ENCODE results near the gene CEACAM20. TPM values are rescaled to one million over a fixed set of nuclear protein-coding genes. Genes with fewer than 3 reads are reported as not detected.

Gene CEACAM20
- total RNA-seq, 1 experiment from 2014 or later, result not detected

GRCh38 chr19:44573183-44573582 is 43.7 kb upstream of the CEACAM20 start:
- H3K27me3 ChIP-seq (replicated peaks; ENCODE audit: insufficient read depth, low read depth, low read length, poor library complexity), result no peaks in the 10 kb centered on the region
- TF ChIP-seq EZH2 (IDR thresholded peaks at IDR 0.05; ENCODE audit: borderline replicate concordance, low read depth, low read length, poor library complexity, severe bottlenecking), result no peak
- no peak for TF ChIP-seq CTCF (conservative IDR thresholded peaks at IDR 0.05; ENCODE audit: low read depth, low read length)
- BruUV-seq (replicated peaks), result no TSS peak
- intact Hi-C loops (cut with micrococcal nuclease; ENCODE audit: unreplicated experiment), result no loop called here
- H3K4me3 ChIP-seq (ENCODE audit: low read depth, low read length, poor library complexity, severe bottlenecking), result no peak overlapping the region
- DNase-seq (ENCODE audit: low spot score), result no peak
- peaks cover 7% of the 10 kb centered on the region for H3K4me1 ChIP-seq (ENCODE audit: insufficient read depth, low read length, poor library complexity, severe bottlenecking)
- ChIA-PET POLR2A (ENCODE audit: low non-redundant PET) (no interaction called here), CTCF (interaction anchor here (0.9 to 1.0 kb wide), 2 partner anchors 10 to 84 kb away, joined by 3 to 4 read pairs; no protein-coding TSS in a partner anchor)
- H3K27ac ChIP-seq (ENCODE audit: low read depth, low read length, poor library complexity, severe bottlenecking), result peak overlapping the region; percentile 28
- no peaks in the 10 kb centered on the region for H3K36me3 ChIP-seq (ENCODE audit: insufficient read depth, low read length, poor library complexity, severe bottlenecking)
- no peaks in the 10 kb centered on the region for H3K9me3 ChIP-seq (ENCODE audit: low read depth, low read length, poor library complexity, severe bottlenecking)

- TF ChIP-seq EZH2 (IDR thresholded peaks at IDR 0.05; ENCODE audit: borderline replicate concordance, low read depth, low read length, poor library complexity, severe bottlenecking) (no peak), CTCF (conservative IDR thresholded peaks at IDR 0.05; ENCODE audit: low read depth, low read length) (no peak)
- H3K4me1 ChIP-seq (ENCODE audit: insufficient read depth, low read length, poor library complexity, severe bottlenecking), result peaks cover 7% of the 10 kb centered on the region
- intact Hi-C loops (cut with micrococcal nuclease; ENCODE audit: unreplicated experiment), result no loop called here
- H3K4me3 ChIP-seq (ENCODE audit: low read depth, low read length, poor library complexity, severe bottlenecking), result no peak overlapping the region
- H3K27me3 ChIP-seq (replicated peaks; ENCODE audit: insufficient read depth, low read depth, low read length, poor library complexity), result no peaks in the 10 kb centered on the region
- CTCF ChIA-PET, result no interaction called here
- no peaks in the 10 kb centered on the region for H3K9me3 ChIP-seq (ENCODE audit: low read depth, low read length, poor library complexity, severe bottlenecking)
- no peak for DNase-seq (ENCODE audit: low spot score)
- no TSS peak for BruUV-seq (replicated peaks)
- no peaks in the 10 kb centered on the region for H3K36me3 ChIP-seq (ENCODE audit: insufficient read depth, low read length, poor library complexity, severe bottlenecking)
- no peak overlapping the region for H3K27ac ChIP-seq (ENCODE audit: low read depth, low read length, poor library complexity, severe bottlenecking)
- POLR2A ChIA-PET (ENCODE audit: low non-redundant PET), result no interaction called here
Measured at GRCh38 chr19:44572581-44572900, 43.1 kb upstream of the CEACAM20 start.

- H3K27me3 ChIP-seq (replicated peaks; ENCODE audit: insufficient read depth, low read depth, low read length, poor library complexity), result no peaks in the 10 kb centered on the region
- no peak for TF ChIP-seq EZH2 (IDR thresholded peaks at IDR 0.05; ENCODE audit: borderline replicate concordance, low read depth, low read length, poor library complexity, severe bottlenecking)
- no peak for TF ChIP-seq CTCF (conservative IDR thresholded peaks at IDR 0.05; ENCODE audit: low read depth, low read length)
- no peaks in the 10 kb centered on the region for H3K36me3 ChIP-seq (ENCODE audit: insufficient read depth, low read length, poor library complexity, severe bottlenecking)
- no peak overlapping the region for H3K27ac ChIP-seq (ENCODE audit: low read depth, low read length, poor library complexity, severe bottlenecking)
- BruUV-seq (replicated peaks), result no TSS peak
- H3K4me3 ChIP-seq (ENCODE audit: low read depth, low read length, poor library complexity, severe bottlenecking), result no peak overlapping the region
- POLR2A ChIA-PET (ENCODE audit: low non-redundant PET), result no interaction called here
- CTCF ChIA-PET, result interaction anchor here (1.7 to 2.0 kb wide), 2 partner anchors 11 to 199 kb away, joined by 10 to 12 read pairs; no protein-coding TSS in a partner anchor
- no peak for DNase-seq (ENCODE audit: low spot score)
- H3K9me3 ChIP-seq (ENCODE audit: low read depth, low read length, poor library complexity, severe bottlenecking), result no peaks in the 10 kb centered on the region
- intact Hi-C loops (cut with micrococcal nuclease; ENCODE audit: unreplicated experiment), result loop anchor here (1.0 kb wide), 1 partner anchor 85 kb away; no protein-coding TSS in a partner anchor
- peaks cover 7% of the 10 kb centered on the region for H3K4me1 ChIP-seq (ENCODE audit: insufficient read depth, low read length, poor library complexity, severe bottlenecking)
Measured at GRCh38 chr19:44571830-44572580, 42.5 kb upstream of the CEACAM20 start.

Data from A673 (cell line).